Neural cell (in vitro differentiated cells): ENCODE measurements around the gene NPFFR2.

Experiments used
- RAD21 ChIP-seq: fragments of 450-650 bp; conservative IDR thresholded peaks from 2 replicates; pipeline ENCODE4 v1.6.1; 2014; ENCODE audit warnings: antibody characterized with exemption, mild to moderate bottlenecking, moderate library complexity
- TF ChIP-seq, protein P1 (sequence below): fragments of 450-650 bp; IDR thresholded peaks from 2 replicates; pipeline ENCODE4 v1.5.1; 2014; ENCODE audit warnings: antibody characterized with exemption, mild to moderate bottlenecking, moderate library complexity; ENCODE audit not compliant: poor library complexity, severe bottlenecking

GRCh38 chr4:71995297-71995696 lies 36.5 kb upstream of the NPFFR2 start:
- TF ChIP-seq, protein P1, sequence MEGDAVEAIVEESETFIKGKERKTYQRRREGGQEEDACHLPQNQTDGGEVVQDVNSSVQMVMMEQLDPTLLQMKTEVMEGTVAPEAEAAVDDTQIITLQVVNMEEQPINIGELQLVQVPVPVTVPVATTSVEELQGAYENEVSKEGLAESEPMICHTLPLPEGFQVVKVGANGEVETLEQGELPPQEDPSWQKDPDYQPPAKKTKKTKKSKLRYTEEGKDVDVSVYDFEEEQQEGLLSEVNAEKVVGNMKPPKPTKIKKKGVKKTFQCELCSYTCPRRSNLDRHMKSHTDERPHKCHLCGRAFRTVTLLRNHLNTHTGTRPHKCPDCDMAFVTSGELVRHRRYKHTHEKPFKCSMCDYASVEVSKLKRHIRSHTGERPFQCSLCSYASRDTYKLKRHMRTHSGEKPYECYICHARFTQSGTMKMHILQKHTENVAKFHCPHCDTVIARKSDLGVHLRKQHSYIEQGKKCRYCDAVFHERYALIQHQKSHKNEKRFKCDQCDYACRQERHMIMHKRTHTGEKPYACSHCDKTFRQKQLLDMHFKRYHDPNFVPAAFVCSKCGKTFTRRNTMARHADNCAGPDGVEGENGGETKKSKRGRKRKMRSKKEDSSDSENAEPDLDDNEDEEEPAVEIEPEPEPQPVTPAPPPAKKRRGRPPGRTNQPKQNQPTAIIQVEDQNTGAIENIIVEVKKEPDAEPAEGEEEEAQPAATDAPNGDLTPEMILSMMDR, result no peak
- TF ChIP-seq RAD21, result no peak
